Activated naive CD4-positive, alpha-beta T cell treated with anti-CD3 and anti-CD28 coated beads, Interleukin-2, amount 50 U/mL, for 72 hours (primary cell): ENCODE data around the gene VPS35L. TPM values are rescaled to one million over a fixed set of nuclear protein-coding genes. Genes with fewer than 3 reads are reported as not detected.
"Not testable (repeated sequence)": the region's sequence is repeated elsewhere in the genome, so short reads cannot be mapped to it uniquely, and the experiment has no call there.

Experiments used
- ATAC-seq, 2 donors: fragments of 150-1000 bp; cut with Tn5 transposase; 2 replicates each; pipeline ENCODE4 v1.10.0; 2021; ENCODE audit warnings: mild to moderate bottlenecking in 2 of 2, moderate library complexity in 2 of 2
- DNase-seq, 2 donors: peaks; one replicate each; pipeline ENCODE4 v3.0.0; 2021 to 2022; ENCODE audit warnings: low spot score in 2 of 2
- H3K27ac Mint-ChIP-seq, 2 donors: one replicate each; pipeline ENCODE4 v1.8.0; 2022; ENCODE audit warnings: mild to moderate bottlenecking in 2 of 2, mixed read lengths in 2 of 2
- H3K36me3 Mint-ChIP-seq, 2 donors: one replicate each; pipeline ENCODE4 v1.8.0; 2022; ENCODE audit warnings: mixed read lengths in 2 of 2
- H3K9me3 Mint-ChIP-seq, 2 donors: one replicate each; pipeline ENCODE4 v1.8.0; 2022; ENCODE audit warnings: mixed read lengths in 2 of 2
- total RNA-seq, 2 donors: library from RNA; stranded (reverse); gene quantifications; one replicate each; pipeline ENCODE4 v1.2.3, GENCODE V29; 2022

Gene VPS35L
- total RNA-seq, 2 donors from 2014 or later, result 47.5 to 49.0 TPM

GRCh38 chr16:19705843-19706242 is 150.3 kb downstream of the VPS35L start:
- ATAC-seq, result no peak
- peaks cover 18 to 52% of the 10 kb centered on the region in 2 donors for H3K36me3 Mint-ChIP-seq
- peak overlapping the region in 1 of 2 donors; percentile 66 for H3K27ac Mint-ChIP-seq

GRCh38 chr16:19706846-19707245 is 151.3 kb downstream of the VPS35L start:
- Mint-ChIP-seq H3K36me3 (peaks cover 18 to 50% of the 10 kb centered on the region in 2 donors), H3K27ac (no peak overlapping the region), H3K9me3 (no peaks in the 10 kb centered on the region)
- DNase-seq (no peak), ATAC-seq (no peak)

More at GRCh38 chr16:19705843-19706242, 150.3 kb downstream of the VPS35L start:
- DNase-seq, result no peak
- H3K9me3 Mint-ChIP-seq, result no peaks in the 10 kb centered on the region

GRCh38 chr16:19707569-19708295 is 152.2 kb downstream of the VPS35L start:
- H3K27ac Mint-ChIP-seq, result peak overlapping the region in 1 of 2 donors; percentile 55
- peaks cover 18 to 52% of the 10 kb centered on the region in 2 donors for H3K36me3 Mint-ChIP-seq
- DNase-seq (no peak), ATAC-seq (no peak)
- H3K9me3 Mint-ChIP-seq, result no peaks in the 10 kb centered on the region

GRCh38 chr16:19708296-19709205 is 153.0 kb downstream of the VPS35L start:
- H3K9me3 Mint-ChIP-seq, result no peaks in the 10 kb centered on the region
- H3K36me3 Mint-ChIP-seq, result peaks cover 18 to 45% of the 10 kb centered on the region in 2 donors
- ATAC-seq (no peak), DNase-seq (no peak)
- no peak overlapping the region for H3K27ac Mint-ChIP-seq

- peak overlapping the region in 1 of 2 donors; percentile 86 for H3K27ac Mint-ChIP-seq
- DNase-seq, result no peak
- ATAC-seq, result no peak
- H3K9me3 Mint-ChIP-seq, result no peaks in the 10 kb centered on the region
- peaks cover 24 to 41% of the 10 kb centered on the region in 2 donors for H3K36me3 Mint-ChIP-seq
Measured at GRCh38 chr16:19709381-19710136, 154.1 kb downstream of the VPS35L start.

GRCh38 chr16:19710191-19710908 is 154.8 kb downstream of the VPS35L start:
- DNase-seq (no peak), ATAC-seq (no peak)
- H3K27ac Mint-ChIP-seq, result peak overlapping the region in 1 of 2 donors; percentile 86
- H3K36me3 Mint-ChIP-seq, result peaks cover 21 to 38% of the 10 kb centered on the region in 2 donors
- H3K9me3 Mint-ChIP-seq, result no peaks in the 10 kb centered on the region

GRCh38 chr16:19710991-19711545 is 155.6 kb downstream of the VPS35L start:
- Mint-ChIP-seq H3K36me3 (peaks cover 21 to 31% of the 10 kb centered on the region in 2 donors), H3K27ac (peak overlapping the region in 1 of 2 donors; percentile 82), H3K9me3 (no peaks in the 10 kb centered on the region)
- ATAC-seq, result no peak
- no peak for DNase-seq

GRCh38 chr16:19711643-19712042 is 156.1 kb downstream of the VPS35L start:
- Mint-ChIP-seq H3K36me3 (peaks cover 21 to 30% of the 10 kb centered on the region in 2 donors), H3K9me3 (no peaks in the 10 kb centered on the region), H3K27ac (peak overlapping the region in 1 of 2 donors; percentile 82)
- ATAC-seq, result no peak
- DNase-seq, result no peak

GRCh38 chr16:19712418-19713058 is 157.0 kb downstream of the VPS35L start:
- H3K27ac Mint-ChIP-seq, result no peak overlapping the region
- ATAC-seq (no peak), DNase-seq (no peak)
- peaks cover 26 to 34% of the 10 kb centered on the region in 2 donors for H3K36me3 Mint-ChIP-seq
- no peaks in the 10 kb centered on the region for H3K9me3 Mint-ChIP-seq

- Mint-ChIP-seq H3K36me3 (peaks cover 31 to 35% of the 10 kb centered on the region in 2 donors), H3K9me3 (no peaks in the 10 kb centered on the region), H3K27ac (peak overlapping the region in 1 of 2 donors; percentile 45)
- ATAC-seq (no peak), DNase-seq (no peak)
Measured at GRCh38 chr16:19713697-19714096, 158.2 kb downstream of the VPS35L start.

GRCh38 chr16:19715566-19715965 is 160.1 kb downstream of the VPS35L start:
- DNase-seq (no peak), ATAC-seq (no peak)
- no peak overlapping the region for H3K27ac Mint-ChIP-seq
- H3K36me3 Mint-ChIP-seq, result peaks cover 20 to 21% of the 10 kb centered on the region in 2 donors
- no peaks in the 10 kb centered on the region for H3K9me3 Mint-ChIP-seq

- Mint-ChIP-seq H3K9me3 (no peaks in the 10 kb centered on the region), H3K27ac (no peak overlapping the region), H3K36me3 (peaks cover 20 to 21% of the 10 kb centered on the region in 2 donors)
- DNase-seq (no peak), ATAC-seq (no peak)
Measured at GRCh38 chr16:19716183-19716582, 160.7 kb downstream of the VPS35L start.

- DNase-seq, H3K9me3 Mint-ChIP-seq, ATAC-seq: not testable (repeated sequence)
- H3K36me3 Mint-ChIP-seq, result peaks cover 18 to 20% of the 10 kb centered on the region in 2 donors
- H3K27ac Mint-ChIP-seq, result peak overlapping the region; percentile 90 to 96
Measured at GRCh38 chr16:19716728-19717127, 161.2 kb downstream of the VPS35L start.

GRCh38 chr16:19717314-19717713 is 161.8 kb downstream of the VPS35L start:
- Mint-ChIP-seq H3K9me3 (no peaks in the 10 kb centered on the region), H3K27ac (peak overlapping the region; percentile 90 to 96), H3K36me3 (peaks cover 15 to 20% of the 10 kb centered on the region in 2 donors)
- DNase-seq (no peak), ATAC-seq (no peak)
